H9 (cell line): ENCODE results near the gene ASB4. TPM values are rescaled to one million over a fixed set of nuclear protein-coding genes. Genes with fewer than 3 reads are reported as not detected.
"Not testable (repeated sequence)": the region's sequence is repeated elsewhere in the genome, so short reads cannot be mapped to it uniquely, and the experiment has no call there.

Experiments
- DNase-seq: peaks from one replicate; pipeline ENCODE4 v3.0.0-alpha.2; 2017
- H2AFZ ChIP-seq: one replicate; pipeline ENCODE4 v1.6.1; 2013; ENCODE audit warnings: mild to moderate bottlenecking, low read length, control low read depth, moderate library complexity
- H2AK5ac ChIP-seq: 2 replicates; pipeline ENCODE4 v1.6.1; 2013; ENCODE audit warnings: low read length, control low read depth, mixed read lengths; ENCODE audit not compliant: insufficient read length
- H2BK120ac ChIP-seq: one replicate; pipeline ENCODE4 v1.6.1; 2013; ENCODE audit warnings: low read depth, mild to moderate bottlenecking, low read length, control low read depth, inconsistent platforms; ENCODE audit not compliant: poor library complexity, severe bottlenecking
- H2BK12ac ChIP-seq: 2 replicates; pipeline ENCODE4 v1.6.1; 2013; ENCODE audit warnings: low read length, control low read depth, mixed read lengths, low read depth; ENCODE audit not compliant: insufficient read length
- H2BK15ac ChIP-seq: 2 replicates; pipeline ENCODE4 v1.6.1; 2013; ENCODE audit warnings: low read depth, low read length, control low read depth
- H2BK20ac ChIP-seq: one replicate; pipeline ENCODE4 v1.6.1; 2013; ENCODE audit warnings: low read depth, mild to moderate bottlenecking, low read length, control low read depth, inconsistent platforms; ENCODE audit not compliant: poor library complexity, severe bottlenecking
- H2BK5ac ChIP-seq: 2 replicates; pipeline ENCODE4 v1.6.1; 2013; ENCODE audit warnings: low read length, control low read depth, mixed read lengths; ENCODE audit not compliant: insufficient read length
- H3K14ac ChIP-seq: 2 replicates; pipeline ENCODE4 v1.6.1; 2013; ENCODE audit warnings: low read length, control low read depth; ENCODE audit not compliant: insufficient read depth
- H3K18ac ChIP-seq: 2 replicates; pipeline ENCODE4 v1.6.1; 2013; ENCODE audit warnings: low read depth, mild to moderate bottlenecking, mixed read lengths, low read length, control low read depth; ENCODE audit not compliant: insufficient read length
- H3K23ac ChIP-seq: 2 replicates; pipeline ENCODE4 v1.6.1; 2013; ENCODE audit warnings: low read length, control low read depth, mixed read lengths, low read depth; ENCODE audit not compliant: insufficient read length
- H3K23me2 ChIP-seq: 2 replicates; pipeline ENCODE4 v1.6.1; 2013; ENCODE audit warnings: low read depth, mild to moderate bottlenecking, mixed read lengths, low read length, control low read depth; ENCODE audit not compliant: insufficient read length, poor library complexity, severe bottlenecking
- H3K27ac ChIP-seq: 2 replicates; pipeline ENCODE4 v1.5.1; 2013; ENCODE audit warnings: low read length, control low read depth, mixed read lengths, low read depth; ENCODE audit not compliant: insufficient read length
- H3K27me3 ChIP-seq: 2 replicates; pipeline ENCODE4 v1.6.1; 2013; ENCODE audit warnings: low read length, control low read depth, inconsistent platforms; ENCODE audit not compliant: insufficient read depth
- H3K4ac ChIP-seq: 2 replicates; pipeline ENCODE4 v1.6.1; 2013; ENCODE audit warnings: low read depth, mild to moderate bottlenecking, control low read depth, inconsistent platforms, low read length, moderate library complexity
- H3K4me1 ChIP-seq: 2 replicates; pipeline ENCODE4 v1.6.1; 2013; ENCODE audit warnings: low read length, control low read depth, inconsistent platforms; ENCODE audit not compliant: insufficient read depth
- H3K4me2 ChIP-seq: 2 replicates; pipeline ENCODE4 v1.6.1; 2013; ENCODE audit warnings: low read length, control low read depth, mixed read lengths; ENCODE audit not compliant: insufficient read length, insufficient read depth
- H3K56ac ChIP-seq: 2 replicates; pipeline ENCODE4 v1.6.1; 2013; ENCODE audit warnings: low read depth, mild to moderate bottlenecking, mixed read lengths, low read length, control low read depth; ENCODE audit not compliant: insufficient read length
- H3K79me1 ChIP-seq: 2 replicates; pipeline ENCODE4 v1.6.1; 2013; ENCODE audit warnings: low read depth, mild to moderate bottlenecking, moderate library complexity, low read length, control low read depth, inconsistent platforms; ENCODE audit not compliant: insufficient read depth, poor library complexity, severe bottlenecking
- H3K79me2 ChIP-seq: 2 replicates; pipeline ENCODE4 v1.6.1; 2013; ENCODE audit warnings: low read length, control low read depth, inconsistent platforms; ENCODE audit not compliant: insufficient read depth
- H3K9ac ChIP-seq: 2 replicates; pipeline ENCODE4 v1.6.1; 2013; ENCODE audit warnings: low read length, control low read depth, mixed read lengths; ENCODE audit not compliant: insufficient read length; ENCODE audit errors: extremely low read depth
- H3K9me3 ChIP-seq: one replicate; pipeline ENCODE4 v1.6.1; 2013; ENCODE audit warnings: low read depth, low read length, inconsistent platforms; ENCODE audit not compliant: control insufficient read depth
- H3T11ph ChIP-seq: one replicate; pipeline ENCODE4 v1.6.1; 2013; ENCODE audit warnings: mild to moderate bottlenecking, low read length, control low read depth, inconsistent platforms
- H4K20me1 ChIP-seq: one replicate; pipeline ENCODE4 v1.6.1; 2013; ENCODE audit not compliant: control insufficient read depth, insufficient read length, insufficient read depth
- H4K5ac ChIP-seq: 2 replicates; pipeline ENCODE4 v1.6.1; 2013; ENCODE audit warnings: low read depth, mild to moderate bottlenecking, mixed read lengths, low read length, control low read depth; ENCODE audit not compliant: insufficient read length
- H4K8ac ChIP-seq: replicated peaks from 2 replicates; pipeline ENCODE4 v1.6.1; 2013; ENCODE audit warnings: low read length, control low read depth, mixed read lengths, low read depth; ENCODE audit not compliant: insufficient read length
- H4K91ac ChIP-seq: 2 replicates; pipeline ENCODE4 v1.6.1; 2013; ENCODE audit warnings: low read depth, mild to moderate bottlenecking, moderate library complexity, mixed read lengths, low read length, control low read depth; ENCODE audit not compliant: insufficient read length
- H3K27ac Mint-ChIP-seq, 3 experiments: 2 replicates in 2 of 3; 3 replicates in 1 of 3; pipeline ENCODE4 v1.8.0; 2020 to 2021; ENCODE audit warnings: mixed read lengths in 3 of 3, mild to moderate bottlenecking in 1 of 3, moderate library complexity in 1 of 3
- H3K27me3 Mint-ChIP-seq: 2 replicates; pipeline ENCODE4 v1.8.0; 2021; ENCODE audit warnings: low read depth, mild to moderate bottlenecking, moderate library complexity, mixed read lengths
- H3K36me3 Mint-ChIP-seq, 3 experiments: 2 replicates in 2 of 3; 3 replicates in 1 of 3; pipeline ENCODE4 v1.8.0; 2020 to 2021; ENCODE audit warnings: low read depth in 3 of 3, mixed read lengths in 3 of 3; ENCODE audit not compliant: insufficient read depth in 1 of 3
- H3K4me1 Mint-ChIP-seq, 2 experiments: 2 replicates each; pipeline ENCODE4 v1.8.0; 2020; ENCODE audit warnings: mixed read lengths in 2 of 2
- H3K4me3 Mint-ChIP-seq, 2 experiments: 2 replicates in 1 of 2; 3 replicates in 1 of 2; pipeline ENCODE4 v1.8.0; 2020 to 2021; ENCODE audit warnings: mild to moderate bottlenecking in 2 of 2, mixed read lengths in 2 of 2, moderate library complexity in 1 of 2
- H3K9me3 Mint-ChIP-seq, 2 experiments: 2 replicates in 1 of 2; 3 replicates in 1 of 2; pipeline ENCODE4 v1.8.0; 2020; ENCODE audit warnings: mild to moderate bottlenecking in 2 of 2, mixed read lengths in 2 of 2, moderate library complexity in 1 of 2
- WGBS: extraction: QIAGEN DNeasy Blood & Tissue Kit; methylation state at CpG from one replicate; pipeline ENCODE4 v1.1.7; 2013; ENCODE audit warnings: missing lambda C conversion rate, low lambda C conversion rate, mixed read lengths; ENCODE audit not compliant: insufficient read length; ENCODE audit errors: extremely low coverage; 5-methylcytosine and 5-hydroxymethylcytosine counted together
- total RNA-seq: library from RNA; stranded (reverse); gene quantifications from 2 replicates; pipeline ENCODE4 v1.2.1, GENCODE V29; 2021
- TF ChIP-seq, protein P1 (sequence below): fragments of 200-600 bp; sonication (generic); conservative IDR thresholded peaks from 3 replicates; pipeline ENCODE4 v1.8.0; 2021; ENCODE audit warnings: antibody characterized with exemption, mild to moderate bottlenecking

Gene ASB4
- total RNA-seq, 1 experiment from 2014 or later, result not detected

DNA sequence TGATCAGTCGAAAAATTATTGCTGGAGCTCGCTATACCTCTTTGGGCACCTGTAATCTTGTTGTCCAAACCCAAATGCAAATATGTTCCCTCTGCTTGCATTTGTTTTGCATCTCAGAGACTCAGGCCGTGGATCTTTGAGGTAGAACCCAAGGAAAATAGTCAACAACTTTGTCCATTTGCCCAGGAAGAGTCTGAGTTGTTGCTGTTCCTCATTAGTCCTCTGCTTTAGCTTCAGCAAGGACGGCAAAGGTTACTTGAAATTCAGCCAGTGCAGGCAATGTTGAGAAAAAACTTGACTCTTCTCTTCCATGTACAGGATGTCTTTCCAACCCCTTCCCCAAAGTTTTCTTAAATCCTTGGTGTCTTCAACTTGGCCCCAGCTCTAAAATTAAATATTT is 64.8 kb downstream of the ASB4 start:
- H3K9ac ChIP-seq, result no peak overlapping the region
- no peaks in the 10 kb centered on the region for H3K9me3 ChIP-seq
- no peak overlapping the region for H3K14ac ChIP-seq
- no peak overlapping the region for H2BK15ac ChIP-seq
- no peak for DNase-seq
- H3K4me1 Mint-ChIP-seq, result peaks cover 4 to 6% of the 10 kb centered on the region in 2 experiments
- H4K20me1 ChIP-seq, result no peaks in the 10 kb centered on the region
- no peaks in the 10 kb centered on the region for H3K79me1 ChIP-seq
- no peak overlapping the region for H3K56ac ChIP-seq
- whole genome bisulfite sequencing, result no CpG with 5 or more reads among the region's 4 CpGs
- H3K27me3 Mint-ChIP-seq, result no peaks in the 10 kb centered on the region
- no peak overlapping the region for H3K18ac ChIP-seq
- H2AFZ ChIP-seq, result no peak overlapping the region
- H3K27me3 ChIP-seq, result no peaks in the 10 kb centered on the region
- no peak overlapping the region for H3K27ac ChIP-seq
- H3K23me2 ChIP-seq, result no peaks in the 10 kb centered on the region
- no peak overlapping the region for H3K4me3 Mint-ChIP-seq
- H3K36me3 Mint-ChIP-seq, result no peaks in the 10 kb centered on the region
- no peak overlapping the region for H2BK120ac ChIP-seq
- TF ChIP-seq, protein P1, sequence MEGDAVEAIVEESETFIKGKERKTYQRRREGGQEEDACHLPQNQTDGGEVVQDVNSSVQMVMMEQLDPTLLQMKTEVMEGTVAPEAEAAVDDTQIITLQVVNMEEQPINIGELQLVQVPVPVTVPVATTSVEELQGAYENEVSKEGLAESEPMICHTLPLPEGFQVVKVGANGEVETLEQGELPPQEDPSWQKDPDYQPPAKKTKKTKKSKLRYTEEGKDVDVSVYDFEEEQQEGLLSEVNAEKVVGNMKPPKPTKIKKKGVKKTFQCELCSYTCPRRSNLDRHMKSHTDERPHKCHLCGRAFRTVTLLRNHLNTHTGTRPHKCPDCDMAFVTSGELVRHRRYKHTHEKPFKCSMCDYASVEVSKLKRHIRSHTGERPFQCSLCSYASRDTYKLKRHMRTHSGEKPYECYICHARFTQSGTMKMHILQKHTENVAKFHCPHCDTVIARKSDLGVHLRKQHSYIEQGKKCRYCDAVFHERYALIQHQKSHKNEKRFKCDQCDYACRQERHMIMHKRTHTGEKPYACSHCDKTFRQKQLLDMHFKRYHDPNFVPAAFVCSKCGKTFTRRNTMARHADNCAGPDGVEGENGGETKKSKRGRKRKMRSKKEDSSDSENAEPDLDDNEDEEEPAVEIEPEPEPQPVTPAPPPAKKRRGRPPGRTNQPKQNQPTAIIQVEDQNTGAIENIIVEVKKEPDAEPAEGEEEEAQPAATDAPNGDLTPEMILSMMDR, result no peak
- no peak overlapping the region for H4K91ac ChIP-seq
- no peak overlapping the region for H3T11ph ChIP-seq
- no peak overlapping the region for H4K8ac ChIP-seq
- no peaks in the 10 kb centered on the region for H3K4me1 ChIP-seq
- no peak overlapping the region for H2AK5ac ChIP-seq
- H3K4me2 ChIP-seq, result no peak overlapping the region
- H2BK5ac ChIP-seq, result no peak overlapping the region
- H3K27ac Mint-ChIP-seq, result no peak overlapping the region
- H3K23ac ChIP-seq, result no peak overlapping the region
- no peak overlapping the region for H2BK20ac ChIP-seq
- H2BK12ac ChIP-seq, result no peak overlapping the region
- no peak overlapping the region for H3K4ac ChIP-seq
- H3K79me2 ChIP-seq, result no peaks in the 10 kb centered on the region
- no peaks in the 10 kb centered on the region for H3K9me3 Mint-ChIP-seq
- H4K5ac ChIP-seq, result no peak overlapping the region

DNA sequence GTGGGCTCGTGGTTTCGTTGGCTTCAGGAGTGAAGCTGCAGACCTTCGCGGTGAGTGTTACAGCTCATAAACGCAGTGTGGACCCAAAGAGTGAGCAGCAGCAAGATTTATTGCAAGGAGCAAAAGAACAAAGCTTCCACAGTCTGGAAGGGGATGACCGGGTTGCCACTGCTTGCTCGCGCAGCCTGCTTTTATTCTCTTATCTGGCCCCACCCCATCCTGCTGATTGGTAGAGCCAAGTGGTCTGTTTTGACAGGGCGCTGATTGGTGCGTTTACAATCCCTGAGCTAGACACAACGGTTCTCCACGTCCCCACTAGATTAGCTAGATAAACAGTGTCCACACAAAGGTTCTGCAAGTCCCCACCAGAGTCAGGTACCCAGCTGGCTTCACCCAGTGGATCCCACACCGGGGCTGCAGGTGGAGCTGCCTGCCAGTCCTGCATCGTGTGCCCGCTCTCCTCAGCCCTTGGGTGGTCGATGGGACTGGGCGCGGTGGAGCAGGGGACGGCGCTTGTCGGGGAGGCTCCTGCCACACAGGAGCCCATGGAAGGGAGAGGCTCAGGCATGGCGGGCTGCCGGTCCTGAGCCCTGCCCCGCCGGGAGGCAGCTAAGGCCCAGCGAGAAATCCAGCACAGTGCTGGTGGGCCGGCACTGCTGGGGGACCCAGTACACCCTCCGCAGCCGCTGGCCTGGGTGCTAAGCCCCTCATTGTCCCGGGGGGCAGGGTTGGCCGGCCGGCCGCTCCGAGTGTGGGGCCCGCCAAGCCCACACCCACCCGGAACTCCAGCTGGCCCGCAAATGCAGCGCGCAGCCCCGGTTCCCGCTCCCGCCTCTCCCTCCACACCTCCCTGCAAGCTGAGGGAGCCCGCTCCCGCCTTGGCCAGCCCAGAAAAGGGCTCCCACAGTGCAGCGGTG is 66.5 kb downstream of the ASB4 start:
- not testable (repeated sequence) for H2BK15ac ChIP-seq, H3K79me2 ChIP-seq, H2BK12ac ChIP-seq, H3K36me3 Mint-ChIP-seq, H3K27me3 Mint-ChIP-seq, H4K8ac ChIP-seq, H3K4me3 Mint-ChIP-seq, H2AK5ac ChIP-seq, H2AFZ ChIP-seq, H4K91ac ChIP-seq, H2BK20ac ChIP-seq, H3K23ac ChIP-seq, H3K27ac ChIP-seq, DNase-seq, H3K79me1 ChIP-seq, H4K20me1 ChIP-seq, H3K9me3 Mint-ChIP-seq, H4K5ac ChIP-seq, H3K4me1 ChIP-seq, H3K9ac ChIP-seq, H2BK5ac ChIP-seq, H3K56ac ChIP-seq, H3T11ph ChIP-seq, H3K27ac Mint-ChIP-seq, H3K23me2 ChIP-seq, H3K4me1 Mint-ChIP-seq, H2BK120ac ChIP-seq, H3K4me2 ChIP-seq, H3K4ac ChIP-seq, H3K14ac ChIP-seq, H3K27me3 ChIP-seq, H3K18ac ChIP-seq, H3K9me3 ChIP-seq
- WGBS, result no CpG with 5 or more reads among the region's 45 CpGs
